Brain microvascular endothelial cell (primary cell): Measurements from ENCODE around the gene MORC2.

Experiments used
- DNase-seq: peaks from one replicate; pipeline ENCODE4 v3.0.0-alpha.2; 2020
- H3K27ac ChIP-seq: fragments of 250-450 bp; sonication (Bioruptor Pico); 2 replicates; pipeline ENCODE4 v1.5.1; 2020; ENCODE audit warnings: mild to moderate bottlenecking, moderate library complexity
- H3K27me3 ChIP-seq: fragments of 250-450 bp; sonication (Bioruptor Pico); replicated peaks from 2 replicates; pipeline ENCODE4 v1.5.1; 2020; ENCODE audit warnings: mild to moderate bottlenecking
- H3K36me3 ChIP-seq: fragments of 250-450 bp; sonication (Bioruptor Pico); replicated peaks from 2 replicates; pipeline ENCODE4 v1.5.1; 2020; ENCODE audit warnings: mild to moderate bottlenecking
- H3K4me3 ChIP-seq: 2 replicates; pipeline ENCODE4 v1.5.1; 2011; ENCODE audit warnings: low read depth, mild to moderate bottlenecking, control low read depth, low read length, moderate library complexity
- in situ Hi-C: cut with HindIII; loops from 2 replicates; pipeline ENCODE4 v1.10.0; 2017; ENCODE audit warnings: low sequenced_read_pairs, low pct_ligation_motif_present
- TF ChIP-seq, protein P1 (sequence below): IDR thresholded peaks from 2 replicates; pipeline ENCODE4 v1.5.1; 2011; ENCODE audit warnings: low read depth, mild to moderate bottlenecking, moderate library complexity, low read length, control low read depth, inconsistent platforms; ENCODE audit errors: missing control alignments

MORC2 gene

DNA sequence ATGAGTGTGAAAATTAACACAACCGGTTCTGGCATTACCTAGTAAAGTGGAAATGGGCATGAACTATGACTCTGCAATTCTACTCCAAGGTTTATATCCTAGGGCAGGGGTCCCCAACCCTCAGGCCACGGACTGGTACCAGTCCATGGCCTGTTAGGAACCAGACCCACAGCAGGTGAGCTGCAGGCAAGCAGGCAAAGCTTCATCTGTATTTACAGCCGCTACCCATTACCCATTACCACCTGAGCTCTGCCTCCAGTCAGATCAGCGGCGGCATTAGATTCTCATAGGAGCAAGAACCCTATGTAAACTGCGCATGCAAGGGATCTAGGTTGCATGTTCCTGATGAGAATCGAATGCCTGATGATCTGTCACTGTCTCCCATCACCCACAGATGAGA, 49.8 kb downstream of the MORC2 start:
- in situ Hi-C loops = no loop called here
- TF ChIP-seq, protein P1, sequence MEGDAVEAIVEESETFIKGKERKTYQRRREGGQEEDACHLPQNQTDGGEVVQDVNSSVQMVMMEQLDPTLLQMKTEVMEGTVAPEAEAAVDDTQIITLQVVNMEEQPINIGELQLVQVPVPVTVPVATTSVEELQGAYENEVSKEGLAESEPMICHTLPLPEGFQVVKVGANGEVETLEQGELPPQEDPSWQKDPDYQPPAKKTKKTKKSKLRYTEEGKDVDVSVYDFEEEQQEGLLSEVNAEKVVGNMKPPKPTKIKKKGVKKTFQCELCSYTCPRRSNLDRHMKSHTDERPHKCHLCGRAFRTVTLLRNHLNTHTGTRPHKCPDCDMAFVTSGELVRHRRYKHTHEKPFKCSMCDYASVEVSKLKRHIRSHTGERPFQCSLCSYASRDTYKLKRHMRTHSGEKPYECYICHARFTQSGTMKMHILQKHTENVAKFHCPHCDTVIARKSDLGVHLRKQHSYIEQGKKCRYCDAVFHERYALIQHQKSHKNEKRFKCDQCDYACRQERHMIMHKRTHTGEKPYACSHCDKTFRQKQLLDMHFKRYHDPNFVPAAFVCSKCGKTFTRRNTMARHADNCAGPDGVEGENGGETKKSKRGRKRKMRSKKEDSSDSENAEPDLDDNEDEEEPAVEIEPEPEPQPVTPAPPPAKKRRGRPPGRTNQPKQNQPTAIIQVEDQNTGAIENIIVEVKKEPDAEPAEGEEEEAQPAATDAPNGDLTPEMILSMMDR = no peak
- H3K27me3 ChIP-seq = no peaks in the 10 kb centered on the region
- no peak overlapping the region for H3K27ac ChIP-seq
- no peaks in the 10 kb centered on the region for H3K36me3 ChIP-seq
- no peak overlapping the region for H3K4me3 ChIP-seq
- DNase-seq = no peak

DNA sequence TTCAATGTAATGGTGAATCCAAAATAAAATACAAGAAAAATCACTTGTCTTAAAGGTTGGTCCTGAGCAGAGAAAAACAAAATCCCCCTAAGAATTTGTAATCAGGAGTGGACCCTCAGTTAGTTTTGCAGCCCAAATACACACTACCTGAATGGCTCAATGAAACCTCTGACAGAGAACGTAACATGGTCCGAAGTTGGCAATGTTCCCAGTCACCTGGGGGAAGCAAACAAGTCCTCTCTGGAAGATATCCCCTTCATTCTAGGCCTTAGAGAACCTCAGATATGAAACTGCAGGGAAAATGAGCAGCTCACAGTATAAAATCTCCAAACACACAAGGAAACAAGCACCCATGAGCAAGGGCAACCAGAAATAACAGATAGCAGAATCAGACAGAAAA, 58.2 kb downstream of the MORC2 start:
- in situ Hi-C loops = no loop called here
- no peaks in the 10 kb centered on the region for H3K27me3 ChIP-seq
- no peak overlapping the region for H3K27ac ChIP-seq
- H3K4me3 ChIP-seq = no peak overlapping the region
- TF ChIP-seq, protein P1 = no peak
- DNase-seq = no peak
- no peaks in the 10 kb centered on the region for H3K36me3 ChIP-seq

DNA sequence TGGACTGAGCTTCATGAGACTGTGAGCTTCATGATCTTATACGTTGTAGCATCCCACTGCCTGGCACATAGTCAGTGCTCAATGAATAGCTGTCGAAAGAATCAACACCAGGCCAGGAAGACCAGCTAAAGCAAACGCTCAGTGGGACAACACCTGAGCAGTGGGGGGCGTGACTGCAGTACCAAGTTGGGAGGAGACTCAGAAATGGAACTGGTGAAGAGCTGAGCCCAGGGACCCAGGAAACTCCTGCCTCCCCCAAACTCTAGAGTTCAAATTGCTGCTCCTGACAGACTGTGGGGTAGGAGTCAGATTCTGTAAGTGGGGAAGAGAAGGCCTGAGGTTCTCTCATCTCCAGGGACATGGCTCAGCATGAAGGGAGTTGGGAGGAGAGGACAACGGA, 59.3 kb downstream of the MORC2 start:
- in situ Hi-C loops = no loop called here
- no peak overlapping the region for H3K27ac ChIP-seq
- DNase-seq = no peak
- TF ChIP-seq, protein P1 = no peak
- H3K27me3 ChIP-seq = no peaks in the 10 kb centered on the region
- no peaks in the 10 kb centered on the region for H3K36me3 ChIP-seq
- no peak overlapping the region for H3K4me3 ChIP-seq

DNA sequence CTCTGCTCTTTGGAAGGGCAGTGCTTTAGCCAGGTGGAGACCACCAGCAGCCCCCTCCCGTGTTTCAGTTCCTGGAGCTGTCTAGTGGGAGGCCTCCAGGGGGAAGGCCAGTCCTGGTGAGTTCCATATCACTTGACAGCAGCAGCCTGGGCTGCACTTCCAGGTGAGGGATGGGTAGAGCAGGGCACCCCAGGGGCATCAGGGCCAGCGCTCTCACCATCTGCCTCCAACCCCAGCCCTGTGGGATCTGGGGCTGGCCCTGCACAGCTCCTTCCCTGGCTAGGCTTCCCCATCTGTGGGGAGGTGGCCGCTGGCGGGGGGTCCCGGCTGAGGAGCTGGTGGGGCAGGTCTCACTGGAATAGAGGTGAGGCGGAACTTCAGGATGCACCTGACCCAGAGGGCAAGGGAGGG, 60.5 kb downstream of the MORC2 start:
- H3K36me3 ChIP-seq = no peaks in the 10 kb centered on the region
- no peak overlapping the region for H3K4me3 ChIP-seq
- H3K27ac ChIP-seq = no peak overlapping the region
- H3K27me3 ChIP-seq = no peaks in the 10 kb centered on the region
- TF ChIP-seq, protein P1 = no peak
- no peak for DNase-seq
- in situ Hi-C loops = no loop called here

DNA sequence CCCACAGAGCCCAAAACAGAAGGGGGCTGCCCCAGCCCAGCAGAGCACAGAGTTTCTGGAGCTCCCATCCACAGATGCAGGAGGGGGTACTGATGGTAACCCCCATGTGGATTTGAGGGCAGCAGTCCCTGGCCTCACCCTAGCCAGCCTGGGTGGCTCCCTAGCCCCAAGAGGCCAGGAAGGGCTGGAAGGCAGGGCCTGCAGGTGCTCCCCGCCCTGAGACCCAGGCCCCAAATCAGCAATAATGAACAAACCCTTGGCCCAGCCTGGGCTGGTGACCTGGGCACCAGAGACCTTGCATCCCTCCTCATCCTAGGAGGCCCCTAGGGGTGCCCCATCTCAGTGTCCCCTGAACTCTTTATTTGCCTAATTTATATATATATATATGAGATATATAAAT, 61.6 kb downstream of the MORC2 start:
- H3K27me3 ChIP-seq = no peaks in the 10 kb centered on the region
- no peak overlapping the region for H3K4me3 ChIP-seq
- no peak for DNase-seq
- H3K27ac ChIP-seq = no peak overlapping the region
- no peaks in the 10 kb centered on the region for H3K36me3 ChIP-seq
- in situ Hi-C loops = no loop called here
- TF ChIP-seq, protein P1 = no peak

DNA sequence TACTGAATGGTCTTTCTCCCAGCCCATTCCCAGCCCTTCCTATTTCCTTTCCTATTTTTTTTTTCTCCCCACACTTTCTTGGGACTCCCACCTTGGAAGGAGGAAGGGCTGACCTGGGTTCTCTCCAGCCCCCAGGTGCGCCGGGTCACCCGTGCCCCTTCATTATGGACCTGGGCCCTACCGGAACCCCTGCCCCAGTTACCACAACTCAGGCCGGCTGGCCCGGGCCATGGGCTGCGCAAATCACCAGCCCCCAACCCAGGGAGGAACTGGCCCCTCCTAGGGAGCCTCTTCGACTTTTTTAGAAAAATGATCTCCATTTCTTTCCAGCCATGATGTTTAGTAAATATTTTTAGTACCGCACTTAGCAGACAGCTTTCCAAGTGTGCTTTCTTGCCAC, 62.2 kb downstream of the MORC2 start:
- DNase-seq = no peak
- TF ChIP-seq, protein P1 = no peak
- no peak overlapping the region for H3K4me3 ChIP-seq
- H3K36me3 ChIP-seq = no peaks in the 10 kb centered on the region
- in situ Hi-C loops = no loop called here
- no peaks in the 10 kb centered on the region for H3K27me3 ChIP-seq
- H3K27ac ChIP-seq = no peak overlapping the region
